OCI-LY7 (cell line): ENCODE measurements around the gene ANO9. TPM values are rescaled to one million over a fixed set of nuclear protein-coding genes. Genes with fewer than 3 reads are reported as not detected.

ENCODE experiments used
- BruUV-seq: library from RNA; stranded (reverse); fragments of 400-500 nt; replicated peaks from 2 replicates; lab custom pipeline; 2021; lab: Mats Ljungman, UMichigan
- CTCF ChIA-PET: fragments of 300-600 bp; sonication (Branson Sonifier 250); formaldehyde crosslinking; loops from one replicate; lab custom pipeline; 2022; ENCODE audit warnings: antibody characterized with exemption; ENCODE audit not compliant: unreplicated experiment; lab: Charles Lee
- POLR2A ChIA-PET: fragments of 300-600 bp; sonication (Branson Sonifier 250); formaldehyde crosslinking; loops from one replicate; lab custom pipeline; 2022; ENCODE audit warnings: antibody characterized with exemption; lab: Charles Lee
- DNase-seq: peaks from one replicate; pipeline ENCODE4 v3.0.0-alpha.2; 2015; ENCODE audit warnings: low spot score
- H2AFZ ChIP-seq: fragments of 200-600 bp; sonication (generic), shearing (Covaris generic); 2 replicates; pipeline ENCODE4 v1.6.1; 2014; ENCODE audit warnings: mild to moderate bottlenecking, antibody characterized with exemption, low read length, moderate library complexity
- H3K27ac ChIP-seq: fragments of 200-600 bp; sonication (generic); 2 replicates; pipeline ENCODE4 v1.5.1; 2014; ENCODE audit warnings: mixed run types, low read depth, mild to moderate bottlenecking, moderate library complexity, low read length, inconsistent platforms; ENCODE audit not compliant: poor library complexity, severe bottlenecking
- H3K36me3 ChIP-seq: fragments of 200-600 bp; sonication (generic); 2 replicates; pipeline ENCODE4 v1.6.1; 2014; ENCODE audit warnings: mild to moderate bottlenecking, antibody characterized with exemption, low read length, moderate library complexity, mixed read lengths; ENCODE audit not compliant: insufficient read depth
- H3K4me1 ChIP-seq: fragments of 200-600 bp; sonication (generic); 2 replicates; pipeline ENCODE4 v1.5.1; 2014; ENCODE audit warnings: mild to moderate bottlenecking, low read length; ENCODE audit not compliant: insufficient read depth, poor library complexity, severe bottlenecking
- H3K4me2 ChIP-seq: fragments of 200-600 bp; sonication (generic); 2 replicates; pipeline ENCODE4 v1.6.1; 2014; ENCODE audit warnings: mild to moderate bottlenecking, low read length
- H3K4me3 ChIP-seq: fragments of 200-600 bp; sonication (generic); 2 replicates; pipeline ENCODE4 v1.5.1; 2014; ENCODE audit warnings: mild to moderate bottlenecking, low read depth, low read length; ENCODE audit not compliant: poor library complexity, severe bottlenecking
- H3K79me2 ChIP-seq: fragments of 200-600 bp; sonication (generic); 2 replicates; pipeline ENCODE4 v1.6.1; 2016; ENCODE audit warnings: low read depth, mild to moderate bottlenecking, low read length, moderate library complexity, mixed read lengths; ENCODE audit not compliant: insufficient read depth
- H3K9me2 ChIP-seq: fragments of 200-600 bp; sonication (generic); 2 replicates; pipeline ENCODE4 v1.6.1; 2016; ENCODE audit warnings: mild to moderate bottlenecking, low read length, mixed read lengths; ENCODE audit not compliant: insufficient read depth
- H3K9me3 ChIP-seq: fragments of 200-600 bp; sonication (generic); 2 replicates; pipeline ENCODE4 v1.6.1; 2014; ENCODE audit warnings: mild to moderate bottlenecking, mixed run types, low read length, mixed read lengths
- H4K20me1 ChIP-seq: fragments of 200-600 bp; sonication (generic); 2 replicates; pipeline ENCODE4 v1.6.1; 2014; ENCODE audit warnings: mild to moderate bottlenecking, antibody characterized with exemption, low read length, moderate library complexity, mixed read lengths; ENCODE audit not compliant: insufficient read depth
- CTCF ChIP-seq: fragments of 200-600 bp; sonication (generic); conservative IDR thresholded peaks from 2 replicates; pipeline ENCODE4 v1.5.1; 2014; ENCODE audit warnings: mild to moderate bottlenecking, antibody characterized with exemption, low read length, moderate library complexity, mixed read lengths
- EZH2phosphoT487 ChIP-seq: fragments of 200-600 bp; sonication (generic); IDR thresholded peaks from 2 replicates; pipeline ENCODE4 v1.6.1; 2018; ENCODE audit warnings: low read depth, borderline replicate concordance, mild to moderate bottlenecking, mixed run types, antibody characterized with exemption, low read length, moderate library complexity, mixed read lengths
- intact Hi-C: fragments of 100-400 bp; cut with micrococcal nuclease; formaldehyde crosslinking; loops from one replicate; pipeline ENCODE4 v1.10.0; 2022; ENCODE audit not compliant: unreplicated experiment
- total RNA-seq, 2 experiments: library from RNA; depleted of rRNA in 1 of 2; stranded (reverse); fragments of >200 nt in 1 of 2; shearing (Covaris generic) in 1 of 2; gene quantifications; 2 replicates each; pipeline ENCODE4 v1.2.3, GENCODE V29; 2014 to 2022

Gene ANO9
- total RNA-seq, 2 experiments from 2014 or later: 25.7 to 27.6 TPM

DNA sequence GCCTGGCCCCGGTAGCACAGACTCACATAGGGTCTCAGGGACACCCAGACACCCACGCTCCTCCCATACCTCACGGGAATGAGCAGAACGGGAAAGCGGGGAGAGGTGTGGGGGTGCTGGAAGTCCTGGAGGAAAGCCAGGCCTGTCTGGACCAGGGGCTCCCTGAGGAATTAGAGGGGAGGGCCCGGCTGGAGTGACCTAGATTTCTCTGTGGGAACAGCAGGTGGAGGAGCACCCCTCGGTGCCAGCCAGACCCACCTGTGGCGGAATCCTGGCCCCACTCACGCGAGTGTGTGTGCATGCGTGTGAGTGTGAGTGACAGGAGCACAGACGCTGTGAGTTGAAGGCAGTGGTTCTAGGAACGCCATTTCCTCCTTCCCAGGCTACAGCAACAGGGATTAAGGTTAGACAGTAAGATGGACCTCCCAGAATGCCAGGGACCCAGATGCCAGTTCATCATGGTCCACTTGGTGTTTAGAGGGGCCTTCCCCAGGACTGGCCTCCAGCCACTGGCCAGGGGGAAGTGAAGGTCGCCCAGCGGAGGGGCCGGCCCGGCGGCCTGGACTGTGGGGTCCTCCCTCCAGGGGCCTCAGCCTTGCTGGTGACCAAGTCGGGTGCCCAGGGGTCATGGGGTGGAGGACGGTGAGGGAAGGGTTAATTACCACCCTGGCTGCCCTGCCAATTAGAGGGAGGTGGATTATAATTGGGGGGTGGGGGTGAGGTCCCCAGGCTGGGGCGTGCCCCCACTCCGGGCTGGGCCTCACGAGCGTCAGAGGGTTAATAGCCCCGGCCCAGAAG is 46.8 kb downstream of the ANO9 start:
- DNase-seq: no peak
- Histone ChIP-seq H2AFZ (no peak overlapping the region), H3K36me3 (no peaks in the 10 kb centered on the region), H3K4me3 (no peak overlapping the region), H3K4me2 (no peak overlapping the region), H3K9me2 (no peaks in the 10 kb centered on the region), H3K27ac (no peak overlapping the region), H3K9me3 (no peaks in the 10 kb centered on the region), H3K4me1 (no peaks in the 10 kb centered on the region), H4K20me1 (no peaks in the 10 kb centered on the region), H3K79me2 (no peaks in the 10 kb centered on the region)
- TF ChIP-seq CTCF (no peak), EZH2phosphoT487 (no peak)
- intact Hi-C loops: no loop called here
- ChIA-PET POLR2A (no interaction called here), CTCF (no interaction called here)
- no TSS peak for BruUV-seq

DNA sequence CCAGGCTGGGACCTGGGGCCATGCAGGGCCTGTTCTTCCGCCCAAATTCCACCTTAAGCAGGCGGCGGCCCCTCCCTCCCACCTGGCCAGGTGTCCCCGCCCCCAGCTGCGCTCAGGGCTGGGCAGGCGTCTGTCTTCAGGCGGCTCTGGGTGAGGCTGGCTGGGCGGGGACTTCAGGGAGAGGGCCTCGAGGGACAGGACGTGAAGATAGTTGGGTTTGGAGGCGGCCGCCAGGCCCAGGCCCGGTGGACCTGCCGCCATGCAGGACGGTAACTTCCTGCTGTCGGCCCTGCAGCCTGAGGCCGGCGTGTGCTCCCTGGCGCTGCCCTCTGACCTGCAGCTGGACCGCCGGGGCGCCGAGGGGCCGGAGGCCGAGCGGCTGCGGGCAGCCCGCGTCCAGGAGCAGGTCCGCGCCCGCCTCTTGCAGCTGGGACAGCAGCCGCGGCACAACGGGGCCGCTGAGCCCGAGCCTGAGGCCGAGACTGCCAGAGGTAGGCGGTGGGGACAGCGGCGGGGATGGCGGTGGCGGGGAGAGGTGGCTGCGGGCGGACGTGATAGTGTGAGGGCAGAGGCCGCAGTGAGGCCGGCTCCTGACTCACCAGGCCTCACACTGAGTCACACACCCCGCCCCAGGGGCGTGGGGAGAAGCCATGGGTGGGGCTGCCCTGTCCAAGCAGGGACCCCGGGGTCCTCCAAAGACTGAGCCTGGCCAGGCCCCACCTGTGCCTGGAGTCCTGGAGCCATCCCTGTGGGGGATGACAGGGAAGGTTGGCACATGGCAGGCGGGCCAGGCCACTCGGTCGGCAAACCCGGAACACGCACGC is 47.6 kb downstream of the ANO9 start, which contains the start of gene PKP3:
PKP3 (plus strand) TSS at position 176 of the 824 bp plus-strand sequence; CDS start at position 260, 84 bp downstream.
- CTCF ChIA-PET: no interaction called here
- no peak within 1 kb of the TSS for H3K4me2 ChIP-seq

More for the DNA sequence above, 47.6 kb downstream of the ANO9 start, which contains the start of gene PKP3:
- BruUV-seq: no TSS peak
- Histone ChIP-seq H3K36me3 (no peaks in the 10 kb centered on the region), H3K9me3 (no peaks in the 10 kb centered on the region), H3K4me3 (no peak within 1 kb of the TSS), H4K20me1 (no peaks in the 10 kb centered on the region), H3K4me1 (no peaks in the 10 kb centered on the region), H3K9me2 (no peaks in the 10 kb centered on the region), H2AFZ (no peak within 1 kb of the TSS), H3K27ac (no peak within 1 kb of the TSS), H3K79me2 (no peaks in the 10 kb centered on the region)
- TF ChIP-seq CTCF: no peak
- no peak for TF ChIP-seq EZH2phosphoT487
- POLR2A ChIA-PET: no interaction called here
- no peak for DNase-seq
- intact Hi-C loops: no loop called here
